ENCODE results near the gene AOPEP. TPM values are rescaled to one million over a fixed set of nuclear protein-coding genes. Genes with fewer than 3 reads are reported as not detected.

AOPEP gene
- total RNA-seq, 1 experiment from 2014 or later: 39.6 TPM

GRCh38 chr9:95127249-95128176, 401.0 kb downstream of the AOPEP start:
- no peaks in the 10 kb centered on the region for H3K27me3 ChIP-seq (replicated peaks)
- H3K4me3 ChIP-seq: peak overlapping the region; percentile 19
- DNase-seq (ENCODE audit: low read depth in 1 of 2, low spot score in 2 of 2): peak; percentile 68 to 80
- no peak overlapping the region for H3K27ac ChIP-seq
- H3K36me3 ChIP-seq: no peaks in the 10 kb centered on the region
- peaks cover 28% of the 10 kb centered on the region for H3K4me1 ChIP-seq (replicated peaks)
- H3K9me3 ChIP-seq (replicated peaks): no peaks in the 10 kb centered on the region

- Histone ChIP-seq H3K36me3 (no peaks in the 10 kb centered on the region), H3K4me1 (replicated peaks) (peaks cover 24% of the 10 kb centered on the region), H3K9me3 (replicated peaks) (no peaks in the 10 kb centered on the region), H3K4me3 (no peak overlapping the region), H3K27me3 (replicated peaks) (no peaks in the 10 kb centered on the region), H3K27ac (no peak overlapping the region)
- no peak for DNase-seq (ENCODE audit: low read depth in 1 of 2, low spot score in 2 of 2)
Observed at GRCh38 chr9:95128177-95128524, 401.7 kb downstream of the AOPEP start.

- H3K36me3 ChIP-seq: no peaks in the 10 kb centered on the region; the same call in 1 of the 2 replicates
- no peak overlapping the region for H3K27ac ChIP-seq
- no peak overlapping the region for H3K4me3 ChIP-seq
- peaks cover 24% of the 10 kb centered on the region for H3K4me1 ChIP-seq (replicated peaks)
- no peak for DNase-seq (ENCODE audit: low read depth in 1 of 2, low spot score in 2 of 2)
- H3K9me3 ChIP-seq (replicated peaks): no peaks in the 10 kb centered on the region
- H3K27me3 ChIP-seq (replicated peaks): no peaks in the 10 kb centered on the region
Observed at GRCh38 chr9:95129476-95130291, 403.2 kb downstream of the AOPEP start.

- H3K9me3 ChIP-seq (replicated peaks): no peaks in the 10 kb centered on the region
- no peaks in the 10 kb centered on the region for H3K27me3 ChIP-seq (replicated peaks)
- peaks cover 24% of the 10 kb centered on the region for H3K4me1 ChIP-seq (replicated peaks)
- H3K36me3 ChIP-seq: no peaks in the 10 kb centered on the region; the same call in 1 of the 2 replicates
- no peak overlapping the region for H3K27ac ChIP-seq
- no peak overlapping the region for H3K4me3 ChIP-seq
- no peak for DNase-seq (ENCODE audit: low read depth in 1 of 2, low spot score in 2 of 2)
Observed at GRCh38 chr9:95130484-95130883, 404.0 kb downstream of the AOPEP start.

- no peaks in the 10 kb centered on the region for H3K9me3 ChIP-seq (replicated peaks)
- no peak overlapping the region for H3K4me3 ChIP-seq
- H3K27ac ChIP-seq: no peak overlapping the region
- no peaks in the 10 kb centered on the region for H3K27me3 ChIP-seq (replicated peaks)
- no peaks in the 10 kb centered on the region; the same call in 1 of the 2 replicates for H3K36me3 ChIP-seq
- peaks cover 24% of the 10 kb centered on the region for H3K4me1 ChIP-seq (replicated peaks)
- DNase-seq (ENCODE audit: low read depth in 1 of 2, low spot score in 2 of 2): peak; percentile 56 to 68
Observed at GRCh38 chr9:95131023-95131943, 404.8 kb downstream of the AOPEP start.

GRCh38 chr9:95132366-95133324, 406.1 kb downstream of the AOPEP start:
- Histone ChIP-seq H3K4me1 (replicated peaks) (peaks cover 17% of the 10 kb centered on the region), H3K4me3 (no peak overlapping the region), H3K27ac (no peak overlapping the region), H3K36me3 (no peaks in the 10 kb centered on the region; the same call in 1 of the 2 replicates), H3K9me3 (replicated peaks) (no peaks in the 10 kb centered on the region), H3K27me3 (replicated peaks) (no peaks in the 10 kb centered on the region)
- no peak for DNase-seq (ENCODE audit: low read depth in 1 of 2, low spot score in 2 of 2)

GRCh38 chr9:95133325-95133705, 406.8 kb downstream of the AOPEP start:
- Histone ChIP-seq H3K4me3 (no peak overlapping the region), H3K36me3 (no peaks in the 10 kb centered on the region; the same call in 1 of the 2 replicates), H3K9me3 (replicated peaks) (no peaks in the 10 kb centered on the region), H3K4me1 (replicated peaks) (peaks cover 17% of the 10 kb centered on the region), H3K27me3 (replicated peaks) (no peaks in the 10 kb centered on the region), H3K27ac (no peak overlapping the region)
- DNase-seq (ENCODE audit: low read depth in 1 of 2, low spot score in 2 of 2): no peak

GRCh38 chr9:95134457-95134881, 408.0 kb downstream of the AOPEP start:
- Histone ChIP-seq H3K4me3 (no peak overlapping the region), H3K4me1 (replicated peaks) (peaks cover 13% of the 10 kb centered on the region), H3K9me3 (replicated peaks) (no peaks in the 10 kb centered on the region), H3K27me3 (replicated peaks) (no peaks in the 10 kb centered on the region), H3K36me3 (no peaks in the 10 kb centered on the region; the same call in 1 of the 2 replicates), H3K27ac (no peak overlapping the region)
- no peak for DNase-seq (ENCODE audit: low read depth in 1 of 2, low spot score in 2 of 2)

GRCh38 chr9:95135756-95136155, 409.3 kb downstream of the AOPEP start:
- Histone ChIP-seq H3K27ac (no peak overlapping the region), H3K36me3 (no peaks in the 10 kb centered on the region; the same call in 1 of the 2 replicates), H3K4me3 (no peak overlapping the region), H3K4me1 (replicated peaks) (peaks cover 8% of the 10 kb centered on the region), H3K27me3 (replicated peaks) (no peaks in the 10 kb centered on the region), H3K9me3 (replicated peaks) (no peaks in the 10 kb centered on the region)
- DNase-seq (ENCODE audit: low read depth in 1 of 2, low spot score in 2 of 2): no peak

Other genes starting within 250 kb of the AOPEP start
- gene PCAT7, start 171.6 kb upstream of the AOPEP start, total RNA-seq (2014; rRNA removed; shearing (Covaris generic)): 0.19 and 0.82 TPM in 2 replicates
- gene FBP2, start 132.9 kb upstream of the AOPEP start, total RNA-seq (2014; rRNA removed; shearing (Covaris generic)): not detected in 2 replicates
- not detected in 2 replicates for gene FBP1, start 87.2 kb upstream of the AOPEP start, total RNA-seq (2014; rRNA removed; shearing (Covaris generic))

All from SJSA1 (cell line).